ENCODE results near the gene KANSL2. TPM values are rescaled to one million over a fixed set of nuclear protein-coding genes. Genes with fewer than 3 reads are reported as not detected.

Gene KANSL2
- total and polyA plus RNA-seq, 9 of the 15 experiments (the other 6 are each of a cell fraction or from before 2014, with no cell fraction given): 41.1 to 89.8 (median 55.4) TPM

DNA sequence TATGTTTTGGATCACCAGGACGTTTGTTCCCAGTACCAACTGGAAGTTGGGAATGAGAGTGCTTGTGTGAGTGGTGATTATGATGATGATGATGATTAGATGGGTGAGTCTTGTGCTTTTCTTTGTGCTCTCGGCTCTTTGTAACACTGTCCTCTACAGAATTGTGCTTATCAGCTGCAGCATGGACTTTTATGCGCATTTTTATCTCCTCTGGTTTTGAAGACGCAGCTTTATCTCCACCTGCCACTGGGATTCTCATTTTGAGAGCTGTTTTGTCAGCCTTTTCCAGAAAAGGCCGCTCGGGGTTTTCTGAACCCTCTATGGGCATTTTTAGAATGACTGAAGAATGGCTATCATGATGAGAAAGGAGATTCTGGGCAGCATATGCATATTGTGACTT is 11.5 kb upstream of the KANSL2 start (continued):
- TF ChIP-seq TRIM24 (IDR thresholded peaks at IDR 0.05) (peak in 1 of 2 experiments; percentile 67; a peak in 2 of 4 replicates), DPF2 (IDR thresholded peaks at IDR 0.05) (peak; percentile 88), CHD1 (IDR thresholded peaks at IDR 0.05; ENCODE audit: low read length) (no peak), ZNF785 (CRISPR knock-in tag; IDR thresholded peaks at IDR 0.05) (no peak), SNRNP70 (optimal IDR thresholded peaks at IDR 0.05; ENCODE audit: low read depth, low read length) (no peak), ZNF644 (tag; IDR thresholded peaks at IDR 0.05; ENCODE audit: low read depth) (no peak), SMARCE1 (IDR thresholded peaks at IDR 0.05) (peak; percentile 72; the same call in 1 of the 2 replicates), ZNF766 (CRISPR knock-in tag; conservative IDR thresholded peaks at IDR 0.05) (0 out of 2 replicates have a peak, but pooled peaks have one; percentile 43), RFX7 (CRISPR knock-in tag; IDR thresholded peaks at IDR 0.05) (no peak), OTX1 (CRISPR knock-in tag; IDR thresholded peaks at IDR 0.05) (no peak), THRAP3 (IDR thresholded peaks at IDR 0.05; ENCODE audit: borderline replicate concordance) (no peak), TBL1XR1 (IDR thresholded peaks at IDR 0.05; ENCODE audit: low read length in 2 of 2) (0 out of 4 replicates have a peak, but pooled peaks of 1 of the 2 experiments have one; percentile 60), GTF2F1 (IDR thresholded peaks at IDR 0.05; ENCODE audit: low read depth, low read length) (no peak), FIP1L1 (IDR thresholded peaks at IDR 0.05; ENCODE audit: low read depth, low read length, poor library complexity, severe bottlenecking) (no peak), XRCC4 (IDR thresholded peaks at IDR 0.05; ENCODE audit: extremely low read depth, insufficient read depth, insufficient read length) (no peak), ZSCAN32 (CRISPR knock-in tag; IDR thresholded peaks at IDR 0.05) (no peak), FOXK1 (CRISPR knock-in tag; IDR thresholded peaks at IDR 0.05; ENCODE audit: borderline replicate concordance) (no peak), HDAC2 (IDR thresholded peaks at IDR 0.05) (peak; percentile 62), ESRRA (IDR thresholded peaks at IDR 0.05; ENCODE audit: borderline replicate concordance, low read depth) (no peak), ZNF79 (CRISPR knock-in tag; IDR thresholded peaks at IDR 0.05; ENCODE audit: low read depth) (no peak), MXI1 (IDR thresholded peaks at IDR 0.05; ENCODE audit: low read depth, low read length) (no peak)
- TF ChIP-seq, protein P1, sequence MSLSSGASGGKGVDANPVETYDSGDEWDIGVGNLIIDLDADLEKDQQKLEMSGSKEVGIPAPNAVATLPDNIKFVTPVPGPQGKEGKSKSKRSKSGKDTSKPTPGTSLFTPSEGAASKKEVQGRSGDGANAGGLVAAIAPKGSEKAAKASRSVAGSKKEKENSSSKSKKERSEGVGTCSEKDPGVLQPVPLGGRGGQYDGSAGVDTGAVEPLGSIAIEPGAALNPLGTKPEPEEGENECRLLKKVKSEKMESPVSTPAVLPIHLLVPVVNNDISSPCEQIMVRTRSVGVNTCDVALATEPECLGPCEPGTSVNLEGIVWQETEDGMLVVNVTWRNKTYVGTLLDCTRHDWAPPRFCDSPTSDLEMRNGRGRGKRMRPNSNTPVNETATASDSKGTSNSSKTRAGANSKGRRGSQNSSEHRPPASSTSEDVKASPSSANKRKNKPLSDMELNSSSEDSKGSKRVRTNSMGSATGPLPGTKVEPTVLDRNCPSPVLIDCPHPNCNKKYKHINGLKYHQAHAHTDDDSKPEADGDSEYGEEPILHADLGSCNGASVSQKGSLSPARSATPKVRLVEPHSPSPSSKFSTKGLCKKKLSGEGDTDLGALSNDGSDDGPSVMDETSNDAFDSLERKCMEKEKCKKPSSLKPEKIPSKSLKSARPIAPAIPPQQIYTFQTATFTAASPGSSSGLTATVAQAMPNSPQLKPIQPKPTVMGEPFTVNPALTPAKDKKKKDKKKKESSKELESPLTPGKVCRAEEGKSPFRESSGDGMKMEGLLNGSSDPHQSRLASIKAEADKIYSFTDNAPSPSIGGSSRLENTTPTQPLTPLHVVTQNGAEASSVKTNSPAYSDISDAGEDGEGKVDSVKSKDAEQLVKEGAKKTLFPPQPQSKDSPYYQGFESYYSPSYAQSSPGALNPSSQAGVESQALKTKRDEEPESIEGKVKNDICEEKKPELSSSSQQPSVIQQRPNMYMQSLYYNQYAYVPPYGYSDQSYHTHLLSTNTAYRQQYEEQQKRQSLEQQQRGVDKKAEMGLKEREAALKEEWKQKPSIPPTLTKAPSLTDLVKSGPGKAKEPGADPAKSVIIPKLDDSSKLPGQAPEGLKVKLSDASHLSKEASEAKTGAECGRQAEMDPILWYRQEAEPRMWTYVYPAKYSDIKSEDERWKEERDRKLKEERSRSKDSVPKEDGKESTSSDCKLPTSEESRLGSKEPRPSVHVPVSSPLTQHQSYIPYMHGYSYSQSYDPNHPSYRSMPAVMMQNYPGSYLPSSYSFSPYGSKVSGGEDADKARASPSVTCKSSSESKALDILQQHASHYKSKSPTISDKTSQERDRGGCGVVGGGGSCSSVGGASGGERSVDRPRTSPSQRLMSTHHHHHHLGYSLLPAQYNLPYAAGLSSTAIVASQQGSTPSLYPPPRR (CRISPR knock-in tag; IDR thresholded peaks at IDR 0.05; ENCODE audit: borderline replicate concordance): no peak
- TF ChIP-seq, protein P2, sequence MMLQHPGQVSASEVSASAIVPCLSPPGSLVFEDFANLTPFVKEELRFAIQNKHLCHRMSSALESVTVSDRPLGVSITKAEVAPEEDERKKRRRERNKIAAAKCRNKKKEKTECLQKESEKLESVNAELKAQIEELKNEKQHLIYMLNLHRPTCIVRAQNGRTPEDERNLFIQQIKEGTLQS (IDR thresholded peaks at IDR 0.05): no peak
- TF ChIP-seq, protein P2 (CRISPR knock-in tag; conservative IDR thresholded peaks at IDR 0.05): no peak
- TF ChIP-seq, protein P3, sequence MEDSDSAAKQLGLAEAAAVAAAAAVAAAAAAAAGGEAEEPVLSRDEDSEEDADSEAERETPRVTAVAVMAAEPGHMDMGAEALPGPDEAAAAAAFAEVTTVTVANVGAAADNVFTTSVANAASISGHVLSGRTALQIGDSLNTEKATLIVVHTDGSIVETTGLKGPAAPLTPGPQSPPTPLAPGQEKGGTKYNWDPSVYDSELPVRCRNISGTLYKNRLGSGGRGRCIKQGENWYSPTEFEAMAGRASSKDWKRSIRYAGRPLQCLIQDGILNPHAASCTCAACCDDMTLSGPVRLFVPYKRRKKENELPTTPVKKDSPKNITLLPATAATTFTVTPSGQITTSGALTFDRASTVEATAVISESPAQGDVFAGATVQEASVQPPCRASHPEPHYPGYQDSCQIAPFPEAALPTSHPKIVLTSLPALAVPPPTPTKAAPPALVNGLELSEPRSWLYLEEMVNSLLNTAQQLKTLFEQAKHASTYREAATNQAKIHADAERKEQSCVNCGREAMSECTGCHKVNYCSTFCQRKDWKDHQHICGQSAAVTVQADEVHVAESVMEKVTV (CRISPR knock-in tag; IDR thresholded peaks at IDR 0.05): no peak

Measured in K562 (cell line).